ENCODE results near the gene SLC51B. TPM values are rescaled to one million over a fixed set of nuclear protein-coding genes. Genes with fewer than 3 reads are reported as not detected.

SLC51B gene
- total RNA-seq, 1 donor from 2014 or later: not detected

DNA sequence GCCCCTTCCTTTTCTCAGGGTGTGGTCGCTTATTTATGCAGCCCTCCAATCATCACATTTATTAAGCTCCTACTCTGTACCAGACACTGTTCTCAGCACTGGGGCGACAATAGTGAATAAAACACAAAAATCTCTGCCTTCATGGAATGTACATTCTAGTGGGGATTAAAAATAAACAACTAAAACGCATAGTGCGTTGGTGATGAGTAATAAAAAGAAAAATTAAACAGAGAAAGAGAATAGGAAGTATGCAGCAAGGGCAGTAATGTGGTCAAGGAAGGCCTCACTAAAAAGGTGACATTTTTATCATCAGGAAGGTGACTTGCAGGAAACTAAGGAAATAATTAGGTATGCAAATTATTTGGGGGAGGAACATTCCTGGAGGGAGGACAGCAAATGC is 5.1 kb downstream of the SLC51B start:
- no peak overlapping the region for H3K4me3 ChIP-seq (ENCODE audit: low read depth, low read length)
- DNase-seq (ENCODE audit: low read depth): no peak
- no peak for TF ChIP-seq CTCF (conservative IDR thresholded peaks at IDR 0.05; ENCODE audit: low read depth, low read length)

- no peak for TF ChIP-seq CTCF (conservative IDR thresholded peaks at IDR 0.05; ENCODE audit: low read depth, low read length)
- no peak overlapping the region for H3K4me3 ChIP-seq (ENCODE audit: low read depth, low read length)
- DNase-seq (ENCODE audit: low read depth): no peak
Measured at GRCh38 chr15:65051266-65051665, 6.1 kb downstream of the SLC51B start.

DNA sequence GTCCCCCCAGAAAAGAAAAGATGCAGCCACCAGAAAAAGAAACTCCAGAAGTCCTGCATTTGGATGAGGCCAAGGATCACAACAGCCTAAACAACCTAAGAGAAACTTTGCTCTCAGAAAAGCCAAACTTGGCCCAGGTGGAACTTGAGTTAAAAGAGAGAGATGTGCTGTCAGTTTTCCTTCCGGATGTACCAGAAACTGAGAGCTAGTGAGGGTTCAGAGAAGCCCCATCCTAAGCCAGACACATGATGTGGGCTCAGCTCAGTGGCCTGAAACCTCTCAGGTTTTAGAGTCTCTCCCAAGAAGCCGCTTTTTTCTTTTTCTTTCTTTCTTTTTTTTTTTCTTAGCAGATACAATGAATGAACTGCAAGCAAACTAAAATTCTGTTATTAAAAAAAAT is 7.8 kb downstream of the SLC51B start:
- no peak for TF ChIP-seq CTCF (conservative IDR thresholded peaks at IDR 0.05; ENCODE audit: low read depth, low read length)
- no peak for DNase-seq (ENCODE audit: low read depth)
- H3K4me3 ChIP-seq (ENCODE audit: low read depth, low read length): no peak overlapping the region

GRCh38 chr15:65054333-65055200 is 9.4 kb downstream of the SLC51B start:
- TF ChIP-seq CTCF (conservative IDR thresholded peaks at IDR 0.05; ENCODE audit: low read depth, low read length): peak; percentile 93
- DNase-seq (ENCODE audit: low read depth): no peak
- H3K4me3 ChIP-seq (ENCODE audit: low read depth, low read length): no peak overlapping the region

- H3K4me3 ChIP-seq (ENCODE audit: low read depth, low read length): no peak overlapping the region
- no peak for TF ChIP-seq CTCF (conservative IDR thresholded peaks at IDR 0.05; ENCODE audit: low read depth, low read length)
- no peak for DNase-seq (ENCODE audit: low read depth)
Measured at GRCh38 chr15:65055201-65055870, 10.1 kb downstream of the SLC51B start.

DNA sequence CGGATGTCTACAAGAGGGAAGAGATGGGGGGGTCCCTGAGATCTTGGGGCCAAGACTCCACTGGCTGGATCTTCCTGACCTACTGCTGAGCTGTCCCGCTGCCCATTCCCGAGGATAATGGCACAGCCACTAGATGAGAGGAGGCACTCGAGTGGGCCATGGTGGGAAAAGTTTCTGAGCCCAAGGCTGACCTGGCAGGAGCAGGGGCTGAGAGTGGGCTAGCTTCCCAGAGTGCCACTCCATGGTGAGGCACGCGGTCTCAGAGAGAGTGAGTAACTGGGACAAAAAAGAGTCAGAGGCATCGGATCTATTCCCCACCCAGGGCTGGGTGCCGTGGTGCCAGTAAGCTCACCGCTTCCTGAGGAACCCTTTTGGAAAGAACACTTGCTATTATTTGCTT is 10.9 kb downstream of the SLC51B start:
- H3K4me3 ChIP-seq (ENCODE audit: low read depth, low read length): no peak overlapping the region
- no peak for TF ChIP-seq CTCF (conservative IDR thresholded peaks at IDR 0.05; ENCODE audit: low read depth, low read length)
- DNase-seq (ENCODE audit: low read depth): no peak
